HCT116 (cell line): Measurements from ENCODE around the gene TYK2. TPM values are rescaled to one million over a fixed set of nuclear protein-coding genes. Genes with fewer than 3 reads are reported as not detected.
A peak's percentile ranks its signal among the peaks of the same experiment; 100 is the strongest.

Experiments used
- ATAC-seq: fragments of 200-7000 bp; cut with Tn5 transposase; 2 replicates; pipeline ENCODE4 v1.9.1; 2020; ENCODE audit warnings: mild to moderate bottlenecking, moderate library complexity
- Bru-seq: library from RNA; stranded (reverse); fragments of 400-500 nt; gene quantifications from one replicate; lab custom pipeline; 2021; lab: Mats Ljungman, UMichigan
- BruChase-seq, 2 experiments: library from RNA; stranded (reverse); fragments of 400-500 nt; gene quantifications; one replicate each; lab custom pipeline; 2021; lab: Mats Ljungman, UMichigan
- BruUV-seq: library from RNA; stranded (reverse); fragments of 400-500 nt; replicated peaks from 2 replicates; lab custom pipeline; 2021; lab: Mats Ljungman, UMichigan
- CTCF ChIA-PET: fragments of 300-600 bp; sonication (Branson Sonifier 250); formaldehyde crosslinking; loops from one replicate; lab custom pipeline; 2021; ENCODE audit warnings: antibody characterized with exemption; lab: Charles Lee
- POLR2A ChIA-PET: fragments of 300-600, 350-600 bp; sonication (Branson Sonifier 250); formaldehyde crosslinking; loops from one replicate; lab custom pipeline; 2021; ENCODE audit warnings: antibody characterized with exemption; lab: Charles Lee
- RAD21 ChIA-PET, 2 experiments: fragments of 300-600 bp; sonication (Branson Sonifier 250); formaldehyde crosslinking; loops; one replicate each; lab custom pipeline; 2023; ENCODE audit warnings: low total read pairs in 2 of 2; ENCODE audit not compliant: uncharacterized antibody in 2 of 2, unreplicated experiment in 2 of 2, low non-redundant PET in 1 of 2; lab: Charles Lee
- DNase-seq: peaks from one replicate; pipeline ENCODE4 v3.0.0-alpha.2; 2010; ENCODE audit warnings: low read depth, low spot score
- H2AFZ ChIP-seq: fragments of 200-600 bp; shearing (Covaris generic), sonication (generic); 2 replicates; pipeline ENCODE4 v1.6.1; 2017; ENCODE audit warnings: low read depth, mixed run types, mixed read lengths, antibody characterized with exemption, low read length; ENCODE audit not compliant: poor library complexity, severe bottlenecking
- H3K27ac ChIP-seq: 2 replicates; pipeline ENCODE4 v1.5.1; 2012; ENCODE audit warnings: low read depth, low read length
- H3K27me3 ChIP-seq: fragments of 200-600 bp; sonication (generic); 2 replicates; pipeline ENCODE4 v1.6.1; 2016; ENCODE audit warnings: mixed run types, low read length, mixed read lengths; ENCODE audit not compliant: insufficient read depth
- H3K36me3 ChIP-seq, 2 experiments: fragments of 200-500 bp in 1 of 2; fragments of 200-600 bp in 1 of 2; sonication (Bioruptor generic) in 1 of 2; sonication (generic) in 1 of 2; 2 replicates each; pipeline versions ENCODE4 v1.5.1 to v1.6.1; 2014 to 2016; ENCODE audit warnings: low read length in 2 of 2, inconsistent platforms in 1 of 2, mixed read lengths in 1 of 2, mixed run types in 1 of 2; ENCODE audit not compliant: insufficient read depth in 2 of 2, control insufficient read depth in 1 of 2
- H3K4me1 ChIP-seq, 2 experiments: fragments of 200-600 bp in 1 of 2; sonication (generic) in 1 of 2; 2 replicates each; pipeline versions ENCODE4 v1.5.1 to v1.6.1; 2012 to 2017; ENCODE audit warnings: low read length in 2 of 2, inconsistent platforms in 1 of 2, mild to moderate bottlenecking in 1 of 2, mixed read lengths in 1 of 2, mixed run types in 1 of 2, moderate library complexity in 1 of 2; ENCODE audit not compliant: insufficient read depth in 2 of 2, control insufficient read depth in 1 of 2
- H3K4me2 ChIP-seq: fragments of 200-600 bp; sonication (generic); 2 replicates; pipeline ENCODE4 v1.6.1; 2017; ENCODE audit warnings: mixed run types, low read length, mixed read lengths
- H3K4me3 ChIP-seq, 2 experiments: fragments of 200-600 bp in 1 of 2; sonication (generic) in 1 of 2; replicated peaks in 1 of 2; 2 replicates each; pipeline ENCODE4 v1.5.1; 2011 to 2016; ENCODE audit warnings: low read length in 2 of 2, control low read depth in 1 of 2, low read depth in 1 of 2, mild to moderate bottlenecking in 1 of 2, mixed read lengths in 1 of 2, mixed run types in 1 of 2
- H3K79me2 ChIP-seq: fragments of 200-600 bp; sonication (generic); 2 replicates; pipeline ENCODE4 v1.6.1; 2017; ENCODE audit warnings: mild to moderate bottlenecking, mixed run types, low read length, moderate library complexity, mixed read lengths; ENCODE audit not compliant: insufficient read depth
- H3K9ac ChIP-seq: fragments of 200-600 bp; sonication (generic); 2 replicates; pipeline ENCODE4 v1.6.1; 2016; ENCODE audit warnings: low read length, mixed read lengths
- H3K9me2 ChIP-seq: fragments of 200-600 bp; sonication (generic), shearing (Covaris generic); 2 replicates; pipeline ENCODE4 v1.6.1; 2017; ENCODE audit warnings: mixed run types, mild to moderate bottlenecking, moderate library complexity; ENCODE audit not compliant: insufficient read depth
- H3K9me3 ChIP-seq, 2 experiments: fragments of 200-500 bp in 1 of 2; fragments of 200-600 bp in 1 of 2; sonication (Bioruptor generic) in 1 of 2; sonication (generic) in 1 of 2; 2 replicates each; pipeline ENCODE4 v1.6.1; 2014 to 2017; ENCODE audit warnings: low read length in 2 of 2, mixed read lengths in 2 of 2, inconsistent platforms in 1 of 2, low read depth in 1 of 2, mild to moderate bottlenecking in 1 of 2, mixed run types in 1 of 2, moderate library complexity in 1 of 2; ENCODE audit not compliant: control insufficient read depth in 1 of 2, insufficient read depth in 1 of 2
- H4K20me1 ChIP-seq: fragments of 200-600 bp; sonication (generic), shearing (Covaris generic); 2 replicates; pipeline ENCODE4 v1.6.1; 2017; ENCODE audit warnings: mixed run types, mild to moderate bottlenecking, moderate library complexity; ENCODE audit not compliant: insufficient read depth
- POLR2A ChIP-seq: IDR thresholded peaks from 2 replicates; pipeline ENCODE4 v1.7.0; 2011; ENCODE audit warnings: borderline replicate concordance; ENCODE audit not compliant: insufficient read depth, insufficient read length; ENCODE audit errors: extremely low read depth
- POLR2AphosphoS5 ChIP-seq: IDR thresholded peaks from 2 replicates; pipeline ENCODE4 v1.6.1; 2011; ENCODE audit warnings: mild to moderate bottlenecking, low read depth, low read length, moderate library complexity
- RAD21 ChIP-seq: IDR thresholded peaks from 2 replicates; pipeline ENCODE4 v1.6.1; 2012; ENCODE audit warnings: low read depth, mild to moderate bottlenecking
- SIN3A ChIP-seq: IDR thresholded peaks from 2 replicates; pipeline ENCODE4 v1.6.1; 2012; ENCODE audit warnings: low read depth
- SP1 ChIP-seq: IDR thresholded peaks from 2 replicates; pipeline ENCODE4 v1.6.1; 2012; ENCODE audit warnings: low read depth
- SRF ChIP-seq: IDR thresholded peaks from 2 replicates; pipeline ENCODE4 v1.6.1; 2012; ENCODE audit warnings: low read depth
- TCF7L2 ChIP-seq: IDR thresholded peaks from 2 replicates; pipeline ENCODE4 v1.7.0; 2011; ENCODE audit warnings: borderline replicate concordance, inconsistent platforms; ENCODE audit not compliant: insufficient read depth, insufficient read length; ENCODE audit errors: extremely low read depth
- ZFX ChIP-seq: fragments of 450-650 bp; IDR thresholded peaks from 2 replicates; pipeline ENCODE4 v1.6.1; 2017
- intact Hi-C: fragments of 100-400 bp; cut with micrococcal nuclease; formaldehyde crosslinking; loops from 2 replicates; pipeline ENCODE4 v1.10.0; 2022
- long read RNA-seq: library from polyadenylated mRNA; unstranded; transcript quantifications from one replicate; pipeline ENCODE4 v2.0.0, GENCODE V29; 2021; ENCODE audit not compliant: unreplicated experiment
- polyA plus RNA-seq: library from polyadenylated mRNA; unstranded; fragments of >200 nt; gene quantifications from 2 replicates; pipeline ENCODE4 v1.2.1, GENCODE V29; 2012; ENCODE audit warnings: missing spikeins
- total RNA-seq: library from RNA; stranded (reverse); gene quantifications from one replicate; pipeline ENCODE4 v1.2.1, GENCODE V29; 2021; ENCODE audit not compliant: unreplicated experiment
- TF ChIP-seq, protein P1 (sequence below): IDR thresholded peaks from 2 replicates; pipeline ENCODE4 v1.6.1; 2012

Gene TYK2
- total RNA-seq (110 TPM), Bru-seq, nascent RNA (percentile 51 among the genes with signal in this experiment), BruChase-seq, experiment 1, labeled RNA remaining after a 6-hour chase (percentile 72 among the genes with signal in this experiment), BruChase-seq, experiment 2, labeled RNA remaining after a 2-hour chase (percentile 67 among the genes with signal in this experiment)
- 97.1 and 98.1 TPM in 2 replicates for polyA plus RNA-seq
- long read RNA-seq, full-length matches to known transcripts, result 14 of 81 reads
- long read RNA-seq, partial matches to known transcripts, result 28 of 81 reads
- long read RNA-seq, other reads (novel, unspliced or antisense), result 39 of 81 reads

GRCh38 chr19:10380313-10381102 lies at the start of gene TYK2:
TYK2 (minus strand) TSS chr19:10380572; CDS start chr19:10378406, 2,166 bp downstream.
- DNase-seq, result peak; percentile 96
- CTCF ChIA-PET, result interaction anchor here (0.6 to 2.5 kb wide), 7 partner anchors 8 to 121 kb away, joined by 3 to 27 read pairs (median 4); no protein-coding TSS in a partner anchor
- no TSS peak for BruUV-seq

More at GRCh38 chr19:10380313-10381102, at the start of gene TYK2:
- H3K27ac ChIP-seq, result peak within 1 kb of the TSS; percentile 86
- H4K20me1 ChIP-seq, result no peaks in the 10 kb centered on the region
- H3K9ac ChIP-seq, result peak within 1 kb of the TSS; percentile 83
- H3K4me2 ChIP-seq, result peak within 1 kb of the TSS; percentile 100
- H3K9me2 ChIP-seq, result no peaks in the 10 kb centered on the region
- intact Hi-C loops, result loop anchor here (2.0 kb wide), 1 partner anchor 46 kb away; no protein-coding TSS in a partner anchor
- TF ChIP-seq TCF7L2, result peak; percentile 18
- TF ChIP-seq RAD21, result no peak
- TF ChIP-seq POLR2AphosphoS5, result peak; percentile 83
- TF ChIP-seq POLR2A, result peak; percentile 74
- TF ChIP-seq, protein P1, sequence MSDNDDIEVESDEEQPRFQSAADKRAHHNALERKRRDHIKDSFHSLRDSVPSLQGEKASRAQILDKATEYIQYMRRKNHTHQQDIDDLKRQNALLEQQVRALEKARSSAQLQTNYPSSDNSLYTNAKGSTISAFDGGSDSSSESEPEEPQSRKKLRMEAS, result peak; percentile 61
- TF ChIP-seq SIN3A, result 0 out of 2 replicates have a peak, but pooled peaks have one; percentile 35
- TF ChIP-seq ZFX, result no peak
- no peak for TF ChIP-seq SRF
- peak; percentile 99 for TF ChIP-seq SP1
- peaks cover 9% of the 10 kb centered on the region for H3K79me2 ChIP-seq
- RAD21 ChIA-PET, result interaction anchor here in 1 of 2 experiments (1.1 kb wide), 1 partner anchor 110 kb away, joined by 3 read pairs; the partner anchor contains the start of gene ICAM1
- no peaks in the 10 kb centered on the region for H3K27me3 ChIP-seq
- H3K4me1 ChIP-seq, result peaks cover 2 to 13% of the 10 kb centered on the region in 2 experiments; a peak in 3 of 4 replicates
- ATAC-seq, result peak; percentile 94
- H3K36me3 ChIP-seq, result peaks cover 0 to 4% of the 10 kb centered on the region in 2 experiments; a peak in 2 of 4 replicates
- H3K4me3 ChIP-seq, result peak within 1 kb of the TSS; percentile 80 to 96
- POLR2A ChIA-PET, result interaction anchor here (0.6 to 1.4 kb wide), 6 partner anchors 8 to 293 kb away, joined by 3 to 8 read pairs (median 4); partner anchors contain the start of genes ICAM5 and RAVER1
- H2AFZ ChIP-seq, result peak within 1 kb of the TSS; percentile 24
- H3K9me3 ChIP-seq, result no peaks in the 10 kb centered on the region
